Ramos (cell line): ENCODE results near the gene SETD2.
"Not testable (repeated sequence)": the region's sequence is repeated elsewhere in the genome, so short reads cannot be mapped to it uniquely, and the experiment has no call there.

Experiments
- in situ Hi-C: fragments of 300-500 bp; cut with MboI; formaldehyde crosslinking; loops from one replicate; pipeline ENCODE4 v1.14.3; 2022; ENCODE audit warnings: low sequenced_read_pairs; ENCODE audit not compliant: unreplicated experiment

The SETD2 gene

GRCh38 chr3:47042231-47042791 lies 121.6 kb downstream of the SETD2 start:
- in situ Hi-C loops, result no loop called here

- in situ Hi-C loops, result no loop called here
Observed at GRCh38 chr3:47041114-47041513, 122.8 kb downstream of the SETD2 start.

GRCh38 chr3:47037302-47037701 lies 126.6 kb downstream of the SETD2 start:
- in situ Hi-C loops, result not testable (repeated sequence)

- in situ Hi-C loops, result no loop called here
Observed at GRCh38 chr3:47036145-47036544, 127.8 kb downstream of the SETD2 start.

- in situ Hi-C loops, result no loop called here
Observed at GRCh38 chr3:47035645-47036044, 128.3 kb downstream of the SETD2 start.

GRCh38 chr3:47034868-47035489 lies 128.9 kb downstream of the SETD2 start:
- in situ Hi-C loops, result no loop called here

- in situ Hi-C loops, result not testable (repeated sequence)
Observed at GRCh38 chr3:47031041-47031440, 132.9 kb downstream of the SETD2 start.

GRCh38 chr3:47028667-47029066 lies 135.2 kb downstream of the SETD2 start:
- in situ Hi-C loops, result no loop called here

GRCh38 chr3:47028146-47028545 lies 135.8 kb downstream of the SETD2 start:
- in situ Hi-C loops, result no loop called here

GRCh38 chr3:47026432-47026831 lies 137.5 kb downstream of the SETD2 start:
- in situ Hi-C loops, result not testable (repeated sequence)

- in situ Hi-C loops, result loop anchor here (25.0 kb wide), 1 partner anchor 313 kb away; the partner anchor contains the start of genes PRSS50 and TMIE
Observed at GRCh38 chr3:47024932-47025331, 139.0 kb downstream of the SETD2 start.

GRCh38 chr3:47022641-47023071 lies 141.3 kb downstream of the SETD2 start:
- in situ Hi-C loops, result loop anchor here (25.0 kb wide), 1 partner anchor 310 kb away; the partner anchor contains the start of genes PRSS50 and TMIE

GRCh38 chr3:47020311-47020710 lies 143.6 kb downstream of the SETD2 start:
- in situ Hi-C loops, result loop anchor here (25.0 kb wide), 1 partner anchor 308 kb away; the partner anchor contains the start of genes PRSS50 and TMIE

GRCh38 chr3:47019201-47019600 lies 144.7 kb downstream of the SETD2 start:
- in situ Hi-C loops, result loop anchor here (25.0 kb wide), 1 partner anchor 307 kb away; the partner anchor contains the start of genes PRSS50 and TMIE

- in situ Hi-C loops, result loop anchor here (25.0 kb wide), 1 partner anchor 306 kb away; the partner anchor contains the start of genes PRSS50 and TMIE
Observed at GRCh38 chr3:47018269-47018611, 145.7 kb downstream of the SETD2 start.

- in situ Hi-C loops, result loop anchor here (25.0 kb wide), 1 partner anchor 305 kb away; the partner anchor contains the start of genes PRSS50 and TMIE
Observed at GRCh38 chr3:47017504-47018268, 146.2 kb downstream of the SETD2 start.

- in situ Hi-C loops, result loop anchor here (25.0 kb wide), 1 partner anchor 305 kb away; the partner anchor contains the start of genes PRSS50 and TMIE
Observed at GRCh38 chr3:47016934-47017435, 146.9 kb downstream of the SETD2 start.

GRCh38 chr3:47016086-47016933 lies 147.6 kb downstream of the SETD2 start:
- in situ Hi-C loops, result loop anchor here (25.0 kb wide), 1 partner anchor 304 kb away; the partner anchor contains the start of genes PRSS50 and TMIE

- in situ Hi-C loops, result loop anchor here (25.0 kb wide), 1 partner anchor 303 kb away; the partner anchor contains the start of genes PRSS50 and TMIE
Observed at GRCh38 chr3:47015151-47015550, 148.8 kb downstream of the SETD2 start.
